Sigmoid colon (tissue), 4 donors: ENCODE data around the gene TNFRSF19.

ENCODE experiments used
- EP300 ChIP-seq, 4 donors: sonication (generic); formaldehyde crosslinking; IDR thresholded peaks; one replicate each; pipeline ENCODE4 v1.6.1; 2017; ENCODE audit warnings: antibody characterized with exemption in 4 of 4
- POLR2A ChIP-seq, 2 donors: fragments of 450-650 bp; IDR thresholded peaks; one replicate each; pipeline ENCODE4 v1.6.1; 2016; ENCODE audit warnings: antibody characterized with exemption in 2 of 2, mild to moderate bottlenecking in 2 of 2, moderate library complexity in 2 of 2
- TF ChIP-seq, protein P1 (sequence below), 4 experiments: fragments of 450-650 bp in 3 of 4; fragments of 200-600 bp in 1 of 4; IDR thresholded peaks; one replicate each; pipeline ENCODE4 v1.5.1; 2016 to 2019; ENCODE audit warnings: antibody characterized with exemption in 4 of 4, mild to moderate bottlenecking in 3 of 4, moderate library complexity in 2 of 4

DNA sequence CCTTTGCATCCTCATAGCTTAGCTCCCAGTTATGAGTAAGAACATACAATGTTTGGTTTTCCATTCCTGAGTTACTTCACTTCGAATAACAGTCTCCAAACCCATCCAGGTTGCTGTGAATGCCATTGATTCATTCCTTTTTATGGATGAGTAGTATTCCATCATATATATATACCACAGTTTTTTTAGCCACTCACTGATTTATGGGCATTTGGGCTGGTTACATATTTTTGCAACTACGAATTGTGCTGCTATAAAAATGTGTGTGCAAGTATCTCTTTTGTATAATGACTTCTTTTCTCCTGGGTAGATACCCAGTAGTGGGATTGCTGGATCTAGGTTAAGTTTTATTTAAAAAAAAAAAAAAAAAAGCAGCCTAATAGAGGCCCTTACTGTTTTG, 14.1 kb downstream of the TNFRSF19 start:
- TF ChIP-seq EP300 (IDR thresholded peaks at IDR 0.05) (no peak), POLR2A (IDR thresholded peaks at IDR 0.05) (no peak)
- TF ChIP-seq, protein P1, sequence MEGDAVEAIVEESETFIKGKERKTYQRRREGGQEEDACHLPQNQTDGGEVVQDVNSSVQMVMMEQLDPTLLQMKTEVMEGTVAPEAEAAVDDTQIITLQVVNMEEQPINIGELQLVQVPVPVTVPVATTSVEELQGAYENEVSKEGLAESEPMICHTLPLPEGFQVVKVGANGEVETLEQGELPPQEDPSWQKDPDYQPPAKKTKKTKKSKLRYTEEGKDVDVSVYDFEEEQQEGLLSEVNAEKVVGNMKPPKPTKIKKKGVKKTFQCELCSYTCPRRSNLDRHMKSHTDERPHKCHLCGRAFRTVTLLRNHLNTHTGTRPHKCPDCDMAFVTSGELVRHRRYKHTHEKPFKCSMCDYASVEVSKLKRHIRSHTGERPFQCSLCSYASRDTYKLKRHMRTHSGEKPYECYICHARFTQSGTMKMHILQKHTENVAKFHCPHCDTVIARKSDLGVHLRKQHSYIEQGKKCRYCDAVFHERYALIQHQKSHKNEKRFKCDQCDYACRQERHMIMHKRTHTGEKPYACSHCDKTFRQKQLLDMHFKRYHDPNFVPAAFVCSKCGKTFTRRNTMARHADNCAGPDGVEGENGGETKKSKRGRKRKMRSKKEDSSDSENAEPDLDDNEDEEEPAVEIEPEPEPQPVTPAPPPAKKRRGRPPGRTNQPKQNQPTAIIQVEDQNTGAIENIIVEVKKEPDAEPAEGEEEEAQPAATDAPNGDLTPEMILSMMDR (IDR thresholded peaks at IDR 0.05), result no peak
